WTC11 (cell line): ENCODE measurements around the gene NID2. TPM values are rescaled to one million over a fixed set of nuclear protein-coding genes. Genes with fewer than 3 reads are reported as not detected.

Experiments
- ATAC-seq: fragments of 200-7000 bp; cut with Tn5 transposase; 2 replicates; pipeline ENCODE4 v1.10.0; 2021; ENCODE audit warnings: mild to moderate bottlenecking, moderate library complexity
- CTCF ChIA-PET: fragments of 300-600 bp; sonication (Branson Sonifier 250); formaldehyde crosslinking; loops from one replicate; lab custom pipeline; 2021; ENCODE audit warnings: antibody characterized with exemption; lab: Charles Lee
- POLR2A ChIA-PET: fragments of 350-600 bp; sonication (Branson Sonifier 250); formaldehyde crosslinking; loops from one replicate; lab custom pipeline; 2021; ENCODE audit warnings: antibody characterized with exemption; lab: Charles Lee
- DNase-seq: peaks from one replicate; pipeline ENCODE4 v3.0.0; 2021; ENCODE audit warnings: low spot score
- H3K27ac Mint-ChIP-seq: 2 replicates; pipeline ENCODE4 v1.8.0; 2021; ENCODE audit warnings: mixed read lengths
- H3K27me3 Mint-ChIP-seq: 2 replicates; pipeline ENCODE4 v1.8.0; 2021; ENCODE audit warnings: low read depth, mild to moderate bottlenecking, moderate library complexity, mixed read lengths
- H3K36me3 Mint-ChIP-seq: 2 replicates; pipeline ENCODE4 v1.8.0; 2021; ENCODE audit warnings: mixed read lengths
- H3K4me1 Mint-ChIP-seq: 2 replicates; pipeline ENCODE4 v1.8.0; 2022; ENCODE audit warnings: mixed read lengths
- H3K4me3 Mint-ChIP-seq: 2 replicates; pipeline ENCODE4 v1.8.0; 2021; ENCODE audit warnings: mild to moderate bottlenecking, moderate library complexity, mixed read lengths
- H3K9me3 Mint-ChIP-seq: 2 replicates; pipeline ENCODE4 v1.8.0; 2021; ENCODE audit warnings: mixed read lengths
- CREB1 ChIP-seq: sonication (generic); formaldehyde crosslinking; IDR thresholded peaks from 2 replicates; pipeline ENCODE4 v1.8.0; 2023; ENCODE audit warnings: mild to moderate bottlenecking, missing genetic modification reagents
- FOXP4 ChIP-seq: sonication (generic); formaldehyde crosslinking; IDR thresholded peaks from 2 replicates; pipeline ENCODE4 v1.8.0; 2022; ENCODE audit warnings: mild to moderate bottlenecking, missing genetic modification reagents
- GABPB1 ChIP-seq: sonication (generic); formaldehyde crosslinking; IDR thresholded peaks from 2 replicates; pipeline ENCODE4 v1.8.1; 2023; ENCODE audit warnings: mild to moderate bottlenecking, missing genetic modification reagents
- IRF1 ChIP-seq: sonication (generic); formaldehyde crosslinking; IDR thresholded peaks from 2 replicates; pipeline ENCODE4 v1.8.0; 2023; ENCODE audit warnings: missing genetic modification reagents
- MAX ChIP-seq: sonication (generic); formaldehyde crosslinking; IDR thresholded peaks from 2 replicates; pipeline ENCODE4 v1.8.0; 2022; ENCODE audit warnings: mild to moderate bottlenecking, missing genetic modification reagents
- MXD4 ChIP-seq: fragments of 250-450 bp; sonication (Bioruptor Pico); IDR thresholded peaks from 2 replicates; pipeline ENCODE4 v1.8.0; 2021; ENCODE audit warnings: mild to moderate bottlenecking, moderate library complexity, borderline replicate concordance
- NFATC4 ChIP-seq: fragments of 250-450 bp; sonication (Bioruptor Pico); IDR thresholded peaks from 2 replicates; pipeline ENCODE4 v1.9.0; 2021; ENCODE audit warnings: mild to moderate bottlenecking
- OVOL2 ChIP-seq: fragments of 250-450 bp; sonication (Bioruptor Pico); IDR thresholded peaks from 2 replicates; pipeline ENCODE4 v1.9.0; 2021; ENCODE audit warnings: mild to moderate bottlenecking, borderline replicate concordance
- SMAD3 ChIP-seq: sonication (generic); formaldehyde crosslinking; IDR thresholded peaks from 2 replicates; pipeline ENCODE4 v1.8.0; 2022; ENCODE audit warnings: missing genetic modification reagents, mild to moderate bottlenecking, borderline replicate concordance
- SOX15 ChIP-seq: fragments of 250-450 bp; sonication (Bioruptor Pico); IDR thresholded peaks from 2 replicates; pipeline ENCODE4 v1.9.0; 2021; ENCODE audit warnings: mild to moderate bottlenecking
- ZBTB43 ChIP-seq: sonication (generic); formaldehyde crosslinking; IDR thresholded peaks from 2 replicates; pipeline ENCODE4 v1.8.1; 2023; ENCODE audit warnings: mild to moderate bottlenecking, missing genetic modification reagents
- ZNF232 ChIP-seq: sonication (generic); formaldehyde crosslinking; IDR thresholded peaks from 2 replicates; pipeline ENCODE4 v1.8.0; 2022; ENCODE audit warnings: mild to moderate bottlenecking, missing genetic modification reagents
- ZNF263 ChIP-seq: sonication (generic); formaldehyde crosslinking; IDR thresholded peaks from 2 replicates; pipeline ENCODE4 v1.8.1; 2022; ENCODE audit warnings: low read depth, mild to moderate bottlenecking, moderate library complexity, missing genetic modification reagents
- ZNF416 ChIP-seq: fragments of 250-450 bp; sonication (Bioruptor Pico); IDR thresholded peaks from 2 replicates; pipeline ENCODE4 v1.9.0; 2021; ENCODE audit warnings: mild to moderate bottlenecking, inconsistent platforms
- ZNF425 ChIP-seq: fragments of 250-450 bp; sonication (Bioruptor Pico); conservative IDR thresholded peaks from 2 replicates; pipeline ENCODE4 v1.9.0; 2021; ENCODE audit warnings: mild to moderate bottlenecking
- total RNA-seq: library from RNA; stranded (reverse); gene quantifications from 3 replicates; pipeline ENCODE4 v1.2.3, GENCODE V29; 2021
- TF ChIP-seq, protein P1 (sequence below): fragments of 250-450 bp; sonication (Bioruptor Pico); IDR thresholded peaks from 2 replicates; pipeline ENCODE4 v2.1.2; 2022; ENCODE audit warnings: mild to moderate bottlenecking, moderate library complexity
- TF ChIP-seq, protein P2 (sequence below): sonication (generic); formaldehyde crosslinking; IDR thresholded peaks from 2 replicates; pipeline ENCODE4 v1.8.1; 2022; ENCODE audit warnings: mild to moderate bottlenecking, moderate library complexity, missing genetic modification reagents
- TF ChIP-seq, protein P3 (sequence below): sonication (generic); formaldehyde crosslinking; IDR thresholded peaks from 2 replicates; pipeline ENCODE4 v1.8.1; 2023; ENCODE audit warnings: mild to moderate bottlenecking, missing genetic modification reagents

Gene NID2
- total RNA-seq, 1 experiment from 2014 or later = 5.4 TPM

- TF ChIP-seq FOXP4 (no peak), ZBTB43 (CRISPR knock-in tag) (no peak), CREB1 (CRISPR knock-in tag) (no peak), MXD4 (CRISPR knock-in tag) (no peak), ZNF425 (CRISPR knock-in tag) (no peak), IRF1 (CRISPR knock-in tag) (no peak)
Measured at GRCh38 chr14:52073251-52073650, 4.4 kb upstream of the NID2 start (continued).

DNA sequence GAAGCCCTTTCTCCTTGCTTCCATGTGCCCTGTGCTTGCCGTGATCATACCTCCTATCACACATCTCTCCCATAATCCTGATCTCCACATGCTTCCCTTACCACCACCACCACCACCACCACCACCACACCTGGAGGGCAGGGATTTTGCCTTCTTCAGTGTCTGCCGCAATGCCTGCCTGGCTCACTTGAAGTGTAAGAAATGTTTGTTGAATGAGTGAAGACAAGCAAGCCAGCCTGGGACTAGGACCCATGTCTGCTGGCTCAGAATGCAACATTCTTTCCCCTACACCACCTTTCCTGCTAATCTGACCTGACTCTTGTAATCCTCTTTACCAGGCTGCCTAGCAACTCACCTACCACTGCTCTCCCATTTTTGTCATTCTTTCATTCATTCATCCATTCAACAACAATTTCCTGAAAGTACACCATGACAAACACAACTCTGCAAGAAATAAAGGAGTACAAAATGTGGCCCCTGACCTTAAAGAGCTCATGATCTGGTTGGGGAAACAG lies 3.5 kb upstream of the NID2 start:
- POLR2A ChIA-PET = interaction anchor here (0.6 to 0.8 kb wide), 3 partner anchors 9 to 807 kb away, joined by 3 to 5 read pairs (median 3); no protein-coding TSS in a partner anchor
- Mint-ChIP-seq H3K9me3 (no peaks in the 10 kb centered on the region), H3K27me3 (peaks cover 45% of the 10 kb centered on the region), H3K27ac (no peak overlapping the region), H3K4me1 (peaks cover 18% of the 10 kb centered on the region), H3K4me3 (no peak overlapping the region), H3K36me3 (no peaks in the 10 kb centered on the region)
- ATAC-seq (no peak), DNase-seq (no peak)
- CTCF ChIA-PET = interaction anchor here (0.6 to 5.3 kb wide), 16 partner anchors 8 to 296 kb away, joined by 3 to 55 read pairs (median 3); no protein-coding TSS in a partner anchor
- TF ChIP-seq FOXP4 (no peak), SMAD3 (no peak), OVOL2 (CRISPR knock-in tag) (no peak), ZNF232 (CRISPR knock-in tag) (no peak), IRF1 (CRISPR knock-in tag) (no peak), ZNF416 (CRISPR knock-in tag) (no peak), GABPB1 (CRISPR knock-in tag) (no peak), ZNF263 (CRISPR knock-in tag) (no peak), ZNF425 (CRISPR knock-in tag) (no peak), SOX15 (CRISPR knock-in tag) (no peak), NFATC4 (CRISPR knock-in tag) (no peak), MAX (no peak)
- TF ChIP-seq, protein P1, sequence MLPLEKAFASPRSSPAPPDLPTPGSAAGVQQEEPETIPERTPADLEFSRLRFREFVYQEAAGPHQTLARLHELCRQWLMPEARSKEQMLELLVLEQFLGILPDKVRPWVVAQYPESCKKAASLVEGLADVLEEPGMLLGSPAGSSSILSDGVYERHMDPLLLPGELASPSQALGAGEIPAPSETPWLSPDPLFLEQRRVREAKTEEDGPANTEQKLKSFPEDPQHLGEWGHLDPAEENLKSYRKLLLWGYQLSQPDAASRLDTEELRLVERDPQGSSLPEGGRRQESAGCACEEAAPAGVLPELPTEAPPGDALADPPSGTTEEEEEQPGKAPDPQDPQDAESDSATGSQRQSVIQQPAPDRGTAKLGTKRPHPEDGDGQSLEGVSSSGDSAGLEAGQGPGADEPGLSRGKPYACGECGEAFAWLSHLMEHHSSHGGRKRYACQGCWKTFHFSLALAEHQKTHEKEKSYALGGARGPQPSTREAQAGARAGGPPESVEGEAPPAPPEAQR (CRISPR knock-in tag) = no peak
- TF ChIP-seq, protein P2, sequence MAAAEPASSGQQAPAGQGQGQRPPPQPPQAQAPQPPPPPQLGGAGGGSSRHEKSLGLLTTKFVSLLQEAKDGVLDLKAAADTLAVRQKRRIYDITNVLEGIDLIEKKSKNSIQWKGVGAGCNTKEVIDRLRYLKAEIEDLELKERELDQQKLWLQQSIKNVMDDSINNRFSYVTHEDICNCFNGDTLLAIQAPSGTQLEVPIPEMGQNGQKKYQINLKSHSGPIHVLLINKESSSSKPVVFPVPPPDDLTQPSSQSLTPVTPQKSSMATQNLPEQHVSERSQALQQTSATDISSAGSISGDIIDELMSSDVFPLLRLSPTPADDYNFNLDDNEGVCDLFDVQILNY (CRISPR knock-in tag) = no peak
- TF ChIP-seq, protein P3, sequence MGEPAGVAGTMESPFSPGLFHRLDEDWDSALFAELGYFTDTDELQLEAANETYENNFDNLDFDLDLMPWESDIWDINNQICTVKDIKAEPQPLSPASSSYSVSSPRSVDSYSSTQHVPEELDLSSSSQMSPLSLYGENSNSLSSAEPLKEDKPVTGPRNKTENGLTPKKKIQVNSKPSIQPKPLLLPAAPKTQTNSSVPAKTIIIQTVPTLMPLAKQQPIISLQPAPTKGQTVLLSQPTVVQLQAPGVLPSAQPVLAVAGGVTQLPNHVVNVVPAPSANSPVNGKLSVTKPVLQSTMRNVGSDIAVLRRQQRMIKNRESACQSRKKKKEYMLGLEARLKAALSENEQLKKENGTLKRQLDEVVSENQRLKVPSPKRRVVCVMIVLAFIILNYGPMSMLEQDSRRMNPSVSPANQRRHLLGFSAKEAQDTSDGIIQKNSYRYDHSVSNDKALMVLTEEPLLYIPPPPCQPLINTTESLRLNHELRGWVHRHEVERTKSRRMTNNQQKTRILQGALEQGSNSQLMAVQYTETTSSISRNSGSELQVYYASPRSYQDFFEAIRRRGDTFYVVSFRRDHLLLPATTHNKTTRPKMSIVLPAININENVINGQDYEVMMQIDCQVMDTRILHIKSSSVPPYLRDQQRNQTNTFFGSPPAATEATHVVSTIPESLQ (CRISPR knock-in tag) = no peak
